Measurements from ENCODE around the gene ANKRD29. TPM values are rescaled to one million over a fixed set of nuclear protein-coding genes. Genes with fewer than 3 reads are reported as not detected.

Gene ANKRD29
- total RNA-seq, 1 experiment from 2014 or later: 4.3 TPM

GRCh38 chr18:23631746-23632145 is 31.0 kb downstream of the ANKRD29 start:
- H3K79me2 ChIP-seq (ENCODE audit: low read depth): no peaks in the 10 kb centered on the region
- H3K4me3 ChIP-seq: no peak overlapping the region
- H3K9me2 ChIP-seq (ENCODE audit: insufficient read depth): no peaks in the 10 kb centered on the region
- no peak overlapping the region for H3K27ac ChIP-seq
- H4K20me1 ChIP-seq (ENCODE audit: insufficient read depth): no peaks in the 10 kb centered on the region
- no TSS peak for BruUV-seq (replicated peaks)
- H2AFZ ChIP-seq: no peak overlapping the region
- peaks cover 57% of the 10 kb centered on the region for H3K4me1 ChIP-seq (replicated peaks; ENCODE audit: insufficient read depth)
- no peaks in the 10 kb centered on the region for H3K9me3 ChIP-seq (ENCODE audit: insufficient read depth, low read depth)
- no peaks in the 10 kb centered on the region for H3K27me3 ChIP-seq (ENCODE audit: insufficient read depth, low read depth)
- intact Hi-C loops (cut with micrococcal nuclease; ENCODE audit: unreplicated experiment): no loop called here
- CTCF ChIA-PET: no interaction called here
- POLR2A ChIA-PET (ENCODE audit: unreplicated experiment): interaction anchor here (0.6 kb wide), 1 partner anchor 286 kb away, joined by 3 read pairs; no protein-coding TSS in a partner anchor
- H3K36me3 ChIP-seq (ENCODE audit: low read depth): no peaks in the 10 kb centered on the region
- TF ChIP-seq EZH2 (IDR thresholded peaks at IDR 0.05; ENCODE audit: low read depth) (no peak), CTCF (conservative IDR thresholded peaks at IDR 0.05) (no peak)
- H3K4me2 ChIP-seq: no peak overlapping the region
- peaks cover 42% of the 10 kb centered on the region for H3F3A ChIP-seq (ENCODE audit: insufficient read depth, low read depth)
- no peak for DNase-seq

DNA sequence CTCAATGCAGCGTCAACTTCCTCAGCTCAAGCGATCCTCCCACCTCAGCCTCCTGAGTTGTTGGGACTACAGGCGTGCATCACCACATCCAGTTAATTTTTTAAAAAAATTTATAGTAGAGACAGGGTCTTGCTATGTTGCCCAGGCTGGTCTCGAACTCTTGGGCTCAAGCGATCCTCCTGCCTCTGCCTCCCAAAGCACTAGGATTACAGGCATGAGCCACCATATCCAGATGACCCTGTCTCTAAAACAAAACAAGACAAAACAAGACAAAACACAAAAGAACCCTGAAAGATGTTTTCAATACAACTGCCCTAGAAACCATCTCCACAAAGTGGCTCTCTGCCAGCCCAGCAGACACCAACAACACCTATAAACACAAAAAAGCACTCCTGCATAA is 31.4 kb downstream of the ANKRD29 start:
- H3K4me2 ChIP-seq: no peak overlapping the region
- no peaks in the 10 kb centered on the region for H4K20me1 ChIP-seq (ENCODE audit: insufficient read depth)
- CTCF ChIA-PET: interaction anchor here (0.6 kb wide), 1 partner anchor 9 kb away, joined by 4 read pairs; no protein-coding TSS in a partner anchor
- no peak overlapping the region for H3K4me3 ChIP-seq
- no peaks in the 10 kb centered on the region for H3K9me3 ChIP-seq (ENCODE audit: insufficient read depth, low read depth)
- peaks cover 57% of the 10 kb centered on the region for H3K4me1 ChIP-seq (replicated peaks; ENCODE audit: insufficient read depth)
- TF ChIP-seq CTCF (conservative IDR thresholded peaks at IDR 0.05) (no peak), EZH2 (IDR thresholded peaks at IDR 0.05; ENCODE audit: low read depth) (no peak)
- H3K9me2 ChIP-seq (ENCODE audit: insufficient read depth): no peaks in the 10 kb centered on the region
- BruUV-seq (replicated peaks): no TSS peak
- H3K79me2 ChIP-seq (ENCODE audit: low read depth): no peaks in the 10 kb centered on the region
- POLR2A ChIA-PET (ENCODE audit: unreplicated experiment): no interaction called here
- H3F3A ChIP-seq (ENCODE audit: insufficient read depth, low read depth): peaks cover 45% of the 10 kb centered on the region
- H3K36me3 ChIP-seq (ENCODE audit: low read depth): no peaks in the 10 kb centered on the region
- DNase-seq: no peak
- intact Hi-C loops (cut with micrococcal nuclease; ENCODE audit: unreplicated experiment): no loop called here
- H3K27ac ChIP-seq: no peak overlapping the region
- H3K27me3 ChIP-seq (ENCODE audit: insufficient read depth, low read depth): no peaks in the 10 kb centered on the region
- no peak overlapping the region for H2AFZ ChIP-seq

GRCh38 chr18:23629444-23629946 is 33.2 kb downstream of the ANKRD29 start:
- 0 out of 2 replicates have a peak overlapping the region, but pooled peaks have one; percentile 41 for H3K27ac ChIP-seq
- CTCF ChIA-PET: interaction anchor here (0.6 kb wide), 1 partner anchor 39 kb away, joined by 3 read pairs; no protein-coding TSS in a partner anchor
- H4K20me1 ChIP-seq (ENCODE audit: insufficient read depth): no peaks in the 10 kb centered on the region
- H2AFZ ChIP-seq: no peak overlapping the region
- POLR2A ChIA-PET (ENCODE audit: unreplicated experiment): interaction anchor here (0.6 kb wide), 1 partner anchor 591 kb away, joined by 3 read pairs; no protein-coding TSS in a partner anchor
- no peaks in the 10 kb centered on the region for H3K9me2 ChIP-seq (ENCODE audit: insufficient read depth)
- H3K27me3 ChIP-seq (ENCODE audit: insufficient read depth, low read depth): no peaks in the 10 kb centered on the region
- intact Hi-C loops (cut with micrococcal nuclease; ENCODE audit: unreplicated experiment): loop anchor here (5.0 kb wide), 1 partner anchor 33 kb away; the partner anchor contains the start of gene ANKRD29
- peaks cover 40% of the 10 kb centered on the region for H3F3A ChIP-seq (ENCODE audit: insufficient read depth, low read depth)
- DNase-seq: peak in 1 of 2 experiments; percentile 71
- BruUV-seq (replicated peaks): no TSS peak
- H3K36me3 ChIP-seq (ENCODE audit: low read depth): no peaks in the 10 kb centered on the region
- no peak overlapping the region for H3K4me3 ChIP-seq
- TF ChIP-seq EZH2 (IDR thresholded peaks at IDR 0.05; ENCODE audit: low read depth) (no peak), CTCF (conservative IDR thresholded peaks at IDR 0.05) (no peak)
- no peaks in the 10 kb centered on the region for H3K9me3 ChIP-seq (ENCODE audit: insufficient read depth, low read depth)
- H3K4me1 ChIP-seq (replicated peaks; ENCODE audit: insufficient read depth): peaks cover 57% of the 10 kb centered on the region
- H3K4me2 ChIP-seq: peak overlapping the region; percentile 23; the same call in 1 of the 2 replicates
- H3K79me2 ChIP-seq (ENCODE audit: low read depth): no peaks in the 10 kb centered on the region
